GM21526 (cell line): ENCODE data around the gene TBKBP1.
"Not testable (repeated sequence)": the region's sequence is repeated elsewhere in the genome, so short reads cannot be mapped to it uniquely, and the experiment has no call there.

ENCODE experiments used
- ATAC-seq: cut with Tn5 transposase; IDR thresholded peaks from one replicate; pipeline ENCODE4 v1.9.1; 2021; ENCODE audit warnings: moderate library complexity; ENCODE audit not compliant: unreplicated experiment, low FRiP score

Gene TBKBP1

DNA sequence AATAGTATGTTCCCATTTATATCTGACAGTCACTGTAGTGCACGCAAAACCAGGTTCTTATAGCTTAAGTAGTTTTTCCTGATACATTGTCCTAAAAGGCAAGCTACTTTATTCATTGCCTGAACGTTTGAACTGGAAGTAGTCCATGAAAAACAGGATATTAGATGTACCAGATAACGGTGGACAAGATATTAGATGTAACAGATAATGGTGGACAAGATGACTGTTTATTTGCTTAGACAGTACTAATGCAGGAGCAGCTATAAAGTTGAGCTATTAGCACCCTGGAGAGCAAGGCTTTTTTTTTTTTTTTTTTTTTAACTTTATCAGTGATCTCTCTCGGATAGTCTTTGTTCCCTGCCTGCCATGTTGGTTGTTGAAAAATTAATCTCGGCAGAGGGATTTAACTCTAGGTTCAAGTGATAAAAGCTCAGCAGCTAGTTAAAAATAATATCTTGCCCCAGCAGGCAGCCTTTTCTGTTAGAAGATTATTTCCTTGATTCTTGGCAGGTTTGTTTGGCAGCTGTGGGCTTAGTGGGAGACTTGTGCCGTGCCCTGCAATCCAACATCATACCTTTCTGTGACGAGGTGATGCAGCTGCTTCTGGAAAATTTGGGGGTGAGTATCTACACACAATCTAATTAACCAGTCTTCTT is 17.3 kb upstream of the TBKBP1 start:
- ATAC-seq, result no peak

DNA sequence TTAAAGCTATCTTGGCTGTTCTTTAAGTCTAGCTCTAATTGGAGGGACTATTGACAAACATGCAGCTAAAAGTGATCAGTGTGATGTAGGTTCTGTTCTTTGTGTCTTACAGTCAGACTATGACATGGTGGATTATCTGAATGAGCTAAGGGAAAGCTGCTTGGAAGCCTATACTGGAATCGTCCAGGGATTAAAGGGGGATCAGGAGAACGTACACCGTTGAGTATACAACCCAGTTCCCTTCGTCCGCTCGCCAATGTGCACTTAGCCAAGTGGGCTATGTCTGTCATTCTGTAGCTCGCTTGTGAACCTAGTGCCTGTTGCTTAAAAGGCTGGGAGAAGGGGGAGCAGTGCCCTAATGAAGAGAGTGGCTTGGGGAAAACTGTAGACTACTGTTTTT is 15.8 kb upstream of the TBKBP1 start:
- ATAC-seq, result no peak

DNA sequence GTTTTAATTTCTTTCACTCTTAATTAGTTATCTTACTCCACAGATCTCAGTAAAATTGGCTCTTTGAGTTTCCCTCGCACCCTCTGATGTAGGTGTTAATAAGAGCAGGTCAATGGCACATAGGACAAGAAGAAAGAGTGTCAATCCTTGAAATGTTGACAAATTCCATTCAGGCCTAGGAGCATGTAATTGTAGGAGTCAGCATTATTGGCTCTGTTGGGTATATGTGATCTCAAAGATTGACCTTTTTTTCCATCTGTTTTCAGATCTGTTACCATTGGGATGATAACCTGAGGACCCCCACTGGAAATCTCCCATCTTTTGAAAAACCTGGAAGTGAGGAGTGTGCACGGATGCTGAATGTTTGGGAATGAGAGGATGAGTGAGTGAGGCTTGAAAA is 11.8 kb upstream of the TBKBP1 start:
- ATAC-seq, result no peak

DNA sequence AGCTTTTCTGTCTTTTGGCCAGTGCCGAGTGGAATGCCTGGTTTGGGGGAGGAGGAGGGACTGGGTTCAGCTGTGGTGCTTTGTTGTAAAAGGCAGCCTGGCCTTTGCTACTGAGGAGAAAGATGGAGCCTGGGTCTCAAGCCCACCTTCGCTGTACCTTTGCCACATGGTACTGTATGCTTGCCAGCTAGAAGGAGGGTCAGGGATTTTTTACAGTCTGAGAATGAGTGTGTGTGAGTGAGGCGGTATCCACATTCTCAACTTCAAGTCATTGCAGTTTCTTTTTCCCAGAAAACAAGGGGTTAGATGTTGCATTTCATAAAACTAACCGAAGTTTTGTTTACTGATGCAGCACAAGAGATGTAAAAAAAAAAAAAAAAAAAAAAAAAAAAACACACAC is 11.2 kb upstream of the TBKBP1 start:
- ATAC-seq, result not testable (repeated sequence)

DNA sequence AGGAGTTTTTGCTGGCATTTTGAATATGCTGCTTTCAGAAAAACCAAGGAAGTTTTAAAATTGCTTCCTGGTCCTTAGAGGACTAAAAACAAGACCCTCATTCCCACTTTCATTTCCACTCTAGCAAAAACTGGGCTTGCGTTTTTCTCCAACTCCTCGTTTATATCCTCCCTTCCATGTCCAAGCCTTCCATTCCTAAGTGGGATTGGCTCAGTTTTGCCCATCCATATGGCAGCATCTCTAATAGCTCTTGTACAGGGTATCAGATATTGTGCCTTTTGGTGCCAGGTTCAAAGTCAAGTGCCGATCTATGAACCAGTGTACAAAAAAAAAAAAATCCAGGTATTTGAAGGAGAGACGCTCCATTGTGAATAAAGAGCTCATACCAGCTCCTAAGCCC is 9.9 kb upstream of the TBKBP1 start:
- no peak for ATAC-seq

DNA sequence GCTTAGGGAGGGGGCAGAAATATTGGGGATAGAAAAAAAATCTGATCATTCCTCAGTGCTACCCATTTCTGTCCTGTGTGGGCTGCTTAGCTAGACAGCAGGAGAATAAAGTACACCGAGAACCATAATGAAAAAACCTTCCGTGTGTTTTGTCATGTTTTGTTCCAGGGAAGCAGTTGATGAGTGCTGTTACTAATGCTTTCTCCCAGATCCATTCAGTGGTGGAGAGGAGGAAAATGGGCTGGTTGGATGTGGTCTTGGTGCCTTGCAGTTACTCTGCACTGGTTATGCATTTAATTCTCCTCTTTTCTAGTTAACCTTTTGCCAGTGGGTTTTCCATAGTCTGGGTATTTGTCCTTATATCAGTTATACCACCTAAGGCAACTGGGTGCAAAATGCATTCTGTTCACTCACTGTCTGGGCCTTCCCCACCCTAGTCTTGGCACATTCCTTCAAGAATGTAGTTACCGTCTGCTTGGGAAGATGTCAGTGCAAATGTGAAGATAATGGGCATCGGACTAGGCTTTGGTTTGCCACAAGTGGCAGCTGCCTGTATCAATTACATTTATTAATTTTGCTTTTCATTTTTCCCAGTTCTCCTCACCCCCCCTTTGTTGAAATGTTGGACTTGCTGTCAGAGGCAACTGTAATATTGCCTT is 9.3 kb upstream of the TBKBP1 start:
- ATAC-seq, result no peak

DNA sequence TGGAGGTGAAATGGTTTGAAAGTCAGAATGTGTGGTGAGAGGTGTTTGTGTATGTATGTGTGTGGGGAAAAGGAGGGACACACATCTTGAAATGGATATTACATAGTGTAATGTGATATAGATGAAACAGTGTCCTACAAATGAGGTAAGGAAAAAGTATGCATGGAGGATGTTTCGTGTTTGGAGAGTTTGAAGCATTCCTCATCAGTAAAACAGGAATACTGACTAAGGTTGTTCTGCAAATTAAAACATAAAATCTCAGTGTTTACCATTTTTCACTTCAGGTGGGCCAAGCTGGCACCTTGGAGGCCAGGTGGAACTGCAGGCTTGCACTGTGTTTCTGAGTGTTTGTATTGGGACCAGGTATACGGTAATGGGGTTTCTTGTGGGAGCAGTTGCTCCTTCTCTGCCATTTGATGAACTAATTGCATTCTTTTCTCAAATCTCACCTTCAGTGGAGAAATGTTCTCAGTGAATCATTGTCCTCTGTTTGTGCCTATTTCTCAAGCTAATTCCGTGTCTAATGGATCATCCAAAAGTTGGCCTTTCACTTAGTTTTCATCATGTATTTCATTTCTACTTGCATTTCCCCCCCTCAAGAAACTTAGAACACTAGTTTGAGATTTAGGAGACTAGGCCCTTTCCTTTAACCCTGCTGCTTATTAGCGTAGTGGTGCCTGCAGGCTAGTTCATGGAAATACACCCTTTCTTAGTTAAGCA is 8.2 kb upstream of the TBKBP1 start:
- ATAC-seq, result no peak

DNA sequence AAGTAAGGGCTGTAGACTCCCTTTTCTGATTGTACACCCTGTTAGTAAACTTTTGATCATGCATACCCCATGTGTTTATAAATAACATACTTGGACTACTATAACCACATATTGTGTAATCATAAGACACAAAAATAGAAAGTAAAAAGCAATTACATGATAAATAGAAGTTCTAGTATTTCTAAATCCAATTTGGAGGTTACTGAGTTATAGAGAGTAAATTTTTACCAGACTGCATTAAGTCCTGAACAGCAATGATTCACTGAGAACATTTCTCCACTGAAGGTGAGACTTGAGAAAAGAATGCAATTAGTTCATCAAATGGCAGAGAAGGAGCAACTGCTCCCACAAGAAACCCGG is 7.7 kb upstream of the TBKBP1 start:
- ATAC-seq, result no peak

DNA sequence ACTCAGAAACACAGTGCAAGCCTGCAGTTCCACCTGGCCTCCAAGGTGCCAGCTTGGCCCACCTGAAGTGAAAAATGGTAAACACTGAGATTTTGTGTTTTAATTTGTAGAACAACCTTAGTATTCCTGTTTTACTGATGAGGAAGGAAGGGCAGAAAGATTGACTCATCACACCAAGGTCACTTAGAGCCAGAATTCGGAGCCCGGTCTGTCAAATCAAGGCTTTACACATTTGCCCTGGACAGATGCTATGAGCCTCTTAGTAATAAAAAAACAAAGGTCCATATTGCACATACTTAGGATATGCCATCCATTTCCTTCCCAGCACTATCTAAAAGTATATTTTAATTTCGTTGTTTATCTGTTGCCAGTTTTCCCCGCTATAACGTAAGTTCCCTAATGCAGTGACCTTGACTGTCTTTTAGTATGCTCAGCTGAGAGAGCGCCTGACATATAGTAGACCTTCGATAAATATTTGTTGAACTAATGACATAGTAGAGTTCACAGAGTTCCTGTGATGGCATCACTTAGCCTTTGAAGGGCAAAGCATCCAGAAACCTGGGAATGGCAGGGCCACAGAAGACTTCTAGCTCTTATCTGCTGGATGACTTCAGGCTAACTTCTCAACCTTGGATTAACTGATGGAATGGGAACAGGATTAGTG is 7.2 kb upstream of the TBKBP1 start:
- ATAC-seq, result no peak

DNA sequence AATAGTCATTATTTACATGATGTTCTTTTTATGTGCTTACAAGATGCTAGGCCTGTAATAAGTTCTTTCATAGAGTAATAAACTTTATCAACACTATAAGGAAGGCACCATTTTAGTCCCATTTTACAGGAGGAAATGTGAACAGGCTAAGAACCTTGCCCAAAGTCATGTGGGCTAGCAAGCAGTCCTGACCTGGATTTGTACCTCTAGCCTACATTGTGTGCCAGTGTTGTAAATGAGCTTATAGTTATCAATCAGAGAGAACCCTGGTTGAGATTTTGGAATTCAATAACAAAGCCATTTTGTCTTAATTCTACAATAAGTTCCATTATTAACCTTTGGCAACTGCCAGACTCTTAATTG is 6.7 kb upstream of the TBKBP1 start:
- no peak for ATAC-seq

DNA sequence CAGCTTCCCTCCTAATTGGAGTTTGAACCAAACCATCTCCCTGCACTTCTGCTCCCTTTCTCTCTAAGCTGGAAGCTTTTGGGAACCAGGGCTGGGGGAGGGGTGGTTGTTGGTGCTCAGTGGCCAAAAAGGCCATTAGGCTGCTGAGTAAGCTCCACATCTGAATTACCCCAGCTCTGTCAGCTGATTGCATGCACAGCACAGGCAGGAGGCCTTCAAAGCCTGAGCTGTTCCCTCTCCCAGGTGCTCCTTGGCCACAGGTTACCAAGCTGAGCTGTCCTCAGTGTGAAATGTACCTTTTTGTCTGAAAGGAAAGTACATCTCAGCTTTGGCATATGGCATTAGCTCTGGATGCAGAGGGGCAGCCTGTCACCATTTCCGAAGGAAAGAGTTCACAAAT is 6.2 kb upstream of the TBKBP1 start:
- ATAC-seq, result no peak

DNA sequence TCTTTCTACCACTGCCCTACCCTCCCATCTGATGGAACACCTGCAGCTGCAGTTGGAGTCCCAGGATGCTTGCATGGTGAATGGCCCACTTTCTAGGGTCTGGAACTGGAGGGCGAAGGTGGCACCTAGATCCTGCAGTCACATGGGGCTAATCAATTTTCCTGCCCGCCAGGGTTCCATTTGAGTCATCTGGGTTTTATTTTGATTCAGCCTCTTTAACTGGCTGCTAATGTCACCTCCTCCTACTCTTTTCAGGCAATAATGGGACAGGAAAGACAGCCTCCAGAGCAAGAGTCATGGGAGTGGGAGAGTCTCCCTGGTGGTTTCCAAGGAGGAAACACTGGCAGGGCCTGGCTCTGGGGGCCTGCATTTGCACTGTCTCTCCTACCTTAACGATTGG is 3.8 kb upstream of the TBKBP1 start:
- ATAC-seq, result no peak

DNA sequence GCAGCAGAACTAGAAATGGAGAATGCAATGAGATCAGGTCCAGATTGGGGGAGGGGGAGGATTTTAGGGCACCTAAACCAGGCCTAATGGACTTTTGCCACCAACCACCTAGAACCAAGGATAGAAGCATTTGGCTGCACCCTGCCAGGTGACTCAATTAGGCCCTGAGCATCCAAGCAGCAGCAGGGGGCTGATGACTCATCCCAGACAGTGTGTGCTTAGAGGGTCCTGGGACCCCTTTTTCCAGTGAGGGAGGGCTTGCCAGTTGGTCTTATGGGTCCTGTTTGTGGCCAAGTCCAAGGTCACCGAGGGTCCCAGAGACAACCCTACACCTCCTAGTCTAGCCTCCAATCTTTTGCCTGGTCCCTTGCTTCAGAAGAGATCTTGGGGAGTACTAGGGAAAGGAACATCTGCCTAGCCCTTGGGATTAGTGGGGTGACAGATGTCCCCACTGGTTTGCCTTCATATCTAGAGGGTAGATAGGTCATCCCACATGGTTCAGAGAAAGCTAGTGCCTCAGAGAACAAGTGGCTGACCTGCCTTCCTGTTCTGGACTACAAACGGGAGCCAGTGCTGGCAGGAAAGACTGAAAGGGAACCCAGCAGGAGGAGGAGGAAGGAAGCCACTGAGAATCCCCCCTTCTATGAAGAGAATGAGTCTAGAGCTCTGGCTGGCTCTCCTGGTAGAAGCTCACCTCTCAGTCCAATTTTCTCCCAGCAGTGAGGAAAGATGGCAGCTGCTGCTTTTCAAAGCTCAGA is 1.6 kb upstream of the TBKBP1 start:
- ATAC-seq, result no peak

DNA sequence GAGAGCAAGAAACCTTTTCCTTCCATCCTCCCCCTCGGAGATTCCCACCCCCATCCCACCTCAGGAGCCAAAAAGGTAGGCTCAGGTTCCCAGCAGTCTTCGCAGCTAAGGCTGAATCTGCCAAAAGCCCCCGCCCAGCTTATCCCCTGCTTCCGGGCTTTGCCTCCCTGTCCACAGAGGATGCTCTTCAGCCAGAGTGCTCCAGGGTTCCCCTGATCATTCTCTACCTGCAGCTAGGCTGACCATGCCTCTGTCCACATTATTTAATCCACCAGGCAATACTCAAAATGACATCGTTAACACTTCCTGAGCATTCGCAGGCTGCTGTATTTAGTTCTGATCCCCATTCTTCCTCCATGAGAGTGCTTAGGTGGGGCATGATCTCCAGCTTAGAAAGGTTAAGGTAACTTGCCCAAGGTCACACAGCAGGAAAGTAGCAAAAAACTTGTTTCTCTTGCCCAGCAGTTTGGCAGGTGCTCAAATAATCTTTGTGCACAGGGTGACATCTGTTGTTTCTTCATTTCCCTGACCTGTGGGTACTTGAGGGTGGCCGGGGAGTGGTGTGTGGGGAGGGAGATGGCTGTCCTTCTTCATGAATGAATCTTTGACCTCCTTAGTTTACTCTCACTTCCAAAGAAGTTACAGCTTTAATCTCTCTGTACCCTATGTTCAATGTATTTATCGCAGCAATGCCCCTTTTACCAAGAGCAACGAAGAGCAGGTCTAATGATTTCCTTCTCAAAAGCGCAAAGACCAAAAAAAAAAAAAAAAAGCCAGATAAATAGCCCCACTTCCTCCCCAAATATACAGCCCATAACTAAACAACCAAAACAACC is 848 bp upstream of the TBKBP1 start:
- ATAC-seq, result no peak

DNA sequence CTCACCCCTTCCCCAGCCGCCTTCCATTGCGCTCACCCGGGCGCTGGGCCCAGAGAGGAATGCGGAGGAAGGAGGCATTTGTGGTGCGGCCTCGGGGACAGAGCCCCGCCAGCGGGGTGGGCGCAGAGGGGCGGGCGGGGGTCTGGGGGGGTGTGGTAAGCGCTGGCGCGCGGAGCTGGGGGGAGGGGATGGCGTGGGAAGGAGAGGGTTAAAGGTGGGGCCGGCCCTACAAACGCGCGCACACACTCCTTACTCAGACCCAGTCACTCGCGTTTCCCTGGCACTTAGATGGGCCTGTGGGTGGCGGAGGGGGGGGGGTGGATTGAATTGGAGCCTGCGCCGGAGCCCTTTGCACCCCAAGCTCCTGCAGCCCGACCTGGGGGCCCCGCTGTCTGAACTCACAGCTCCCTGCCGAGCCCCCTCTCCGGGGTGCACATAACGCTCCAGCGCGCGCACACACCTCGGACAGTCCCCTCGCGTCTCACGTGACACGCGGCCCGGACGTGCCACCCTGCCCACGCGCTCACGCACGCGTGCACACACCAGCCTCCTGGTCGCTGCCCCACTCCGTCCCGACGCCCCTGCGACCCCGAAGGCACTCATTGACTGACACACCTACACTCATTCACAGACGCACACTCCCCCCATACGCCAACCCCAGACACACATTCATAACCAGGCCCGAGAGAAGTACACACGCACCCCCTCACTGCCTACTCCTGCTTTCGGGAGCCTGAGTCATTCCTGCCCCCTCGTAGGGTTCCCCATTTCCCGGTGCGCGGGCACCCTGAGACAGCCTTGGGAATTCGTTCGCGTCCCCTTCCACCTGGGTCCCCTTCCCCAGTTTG is 844 bp downstream of the TBKBP1 start:
- ATAC-seq, result no peak

DNA sequence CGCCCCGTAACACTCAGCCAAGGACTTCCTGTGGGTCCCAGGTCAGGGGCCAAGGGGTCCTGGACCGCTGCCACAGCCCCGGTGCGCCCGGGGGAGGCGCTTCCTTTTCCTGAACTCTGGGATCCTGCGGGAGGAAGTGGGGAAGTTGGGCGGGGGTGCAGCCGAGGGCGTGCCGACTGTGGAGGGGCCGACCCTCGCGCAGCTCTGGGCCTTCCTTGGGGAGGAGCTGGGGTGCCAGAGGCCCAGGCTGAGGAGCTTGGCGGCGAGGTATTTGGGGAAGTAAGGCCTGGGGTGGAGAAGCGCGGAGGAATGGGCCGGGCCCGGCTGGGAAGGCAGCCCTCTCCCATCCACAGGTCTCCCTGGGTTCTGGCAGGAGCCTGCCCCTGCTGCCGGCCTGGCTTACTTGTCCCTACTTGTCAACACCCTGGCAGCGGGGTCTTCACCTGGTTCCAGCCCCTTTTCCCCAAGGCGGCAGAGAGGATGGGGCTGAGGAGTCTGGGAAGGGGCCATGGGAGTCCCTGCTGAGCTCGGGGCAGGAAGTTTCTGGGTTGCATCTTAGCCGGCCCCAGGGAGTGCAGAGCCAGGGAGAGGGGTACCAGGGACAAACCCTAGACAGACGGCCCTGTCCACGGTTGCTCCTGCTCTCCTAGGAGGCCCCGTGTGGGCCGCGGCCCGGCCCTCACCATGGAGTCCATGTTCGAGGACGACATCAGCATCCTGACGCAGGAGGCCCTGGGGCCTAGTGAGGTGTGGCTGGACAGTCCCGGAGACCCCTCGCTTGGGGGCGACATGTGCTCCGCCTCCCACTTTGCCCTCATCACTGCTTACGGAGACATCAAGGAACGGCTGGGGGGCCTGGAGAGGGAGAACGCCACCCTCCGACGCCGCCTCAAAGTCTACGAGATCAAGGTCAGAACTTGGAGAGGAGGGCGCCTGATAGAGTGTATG is 1.7 kb downstream of the TBKBP1 start:
- ATAC-seq, result no peak

DNA sequence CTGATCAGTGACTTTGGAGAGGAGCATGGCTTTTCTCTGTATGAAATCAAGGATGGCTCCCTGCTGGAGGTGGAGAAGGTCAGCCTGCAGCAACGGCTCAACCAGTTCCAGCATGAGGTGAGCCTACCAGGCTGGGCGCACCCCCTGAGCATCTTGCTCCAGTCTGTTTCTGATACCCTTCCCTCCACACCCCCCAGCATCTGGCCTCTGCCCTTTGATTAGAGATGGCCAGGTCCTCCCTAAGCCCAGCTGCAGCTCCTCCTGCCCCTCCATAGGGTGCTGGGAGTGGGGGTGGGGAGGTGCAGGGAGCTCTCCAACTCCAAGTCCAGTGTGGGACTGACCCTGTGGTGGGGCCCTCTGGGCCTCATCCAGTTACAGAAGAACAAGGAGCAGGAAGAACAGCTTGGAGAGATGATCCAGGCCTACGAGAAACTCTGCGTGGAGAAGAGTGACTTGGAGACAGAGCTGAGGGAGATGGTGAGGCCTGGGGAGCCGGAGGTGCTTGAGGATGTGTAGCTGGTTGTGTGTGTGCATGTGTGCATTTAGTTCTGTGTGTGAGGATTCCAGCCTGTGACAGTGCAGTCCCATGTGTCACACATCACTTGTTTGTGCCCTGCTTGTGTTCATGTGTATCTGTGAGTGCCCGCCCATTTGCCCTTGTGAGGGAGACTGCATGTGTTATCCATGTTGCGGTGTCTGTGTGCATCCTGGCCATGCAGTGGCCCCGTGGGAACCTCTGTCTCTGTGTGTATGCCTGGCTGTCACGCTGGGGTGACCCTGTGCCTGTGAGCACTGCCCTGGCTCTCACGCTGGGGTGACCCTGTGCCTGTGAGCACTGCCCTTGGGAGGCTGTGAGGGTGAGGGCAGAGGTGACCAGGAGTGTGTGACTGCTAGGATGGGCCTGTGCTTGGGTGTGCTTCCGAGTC is 3.0 kb downstream of the TBKBP1 start:
- no peak for ATAC-seq
